ENCODE measurements around the gene MEF2D.

MEF2D gene

DNA sequence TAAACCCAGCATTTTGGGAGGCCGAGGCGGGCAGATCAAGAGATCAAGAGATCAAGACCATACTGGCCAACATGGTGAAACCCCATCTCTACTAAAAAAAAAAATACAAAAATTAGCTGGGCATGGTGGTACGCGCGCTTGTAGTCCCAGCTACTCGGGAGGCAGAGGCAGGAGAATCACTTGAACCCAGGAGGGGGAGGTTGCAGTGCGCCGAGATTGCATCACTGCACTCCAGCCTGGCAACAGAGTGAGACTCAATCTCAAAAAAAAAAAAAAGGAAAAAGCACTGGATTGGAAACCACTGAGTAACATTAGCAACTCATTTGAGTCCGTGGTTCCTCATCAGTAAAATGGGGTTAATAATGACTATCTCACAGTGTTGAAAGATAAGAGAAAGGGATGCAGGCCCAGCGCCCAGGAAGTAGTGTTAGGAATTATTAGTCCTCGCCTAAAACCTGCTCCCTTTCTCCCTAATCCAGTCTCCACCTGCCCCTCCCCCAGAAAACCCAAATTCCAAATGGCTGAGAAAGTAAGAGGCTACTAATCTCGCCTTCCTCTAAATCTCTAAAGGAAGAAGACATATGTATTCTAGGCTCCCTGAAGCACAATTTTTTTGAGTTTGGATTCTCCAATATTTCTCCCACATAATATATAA, 82.0 kb downstream of the MEF2D start:
- DNase-seq = no peak
- no peak for TF ChIP-seq GATA1 (IDR thresholded peaks at IDR 0.05; ENCODE audit: low read depth, low read length)
- TF ChIP-seq POLR2A (IDR thresholded peaks at IDR 0.05; ENCODE audit: low read length) = no peak

DNA sequence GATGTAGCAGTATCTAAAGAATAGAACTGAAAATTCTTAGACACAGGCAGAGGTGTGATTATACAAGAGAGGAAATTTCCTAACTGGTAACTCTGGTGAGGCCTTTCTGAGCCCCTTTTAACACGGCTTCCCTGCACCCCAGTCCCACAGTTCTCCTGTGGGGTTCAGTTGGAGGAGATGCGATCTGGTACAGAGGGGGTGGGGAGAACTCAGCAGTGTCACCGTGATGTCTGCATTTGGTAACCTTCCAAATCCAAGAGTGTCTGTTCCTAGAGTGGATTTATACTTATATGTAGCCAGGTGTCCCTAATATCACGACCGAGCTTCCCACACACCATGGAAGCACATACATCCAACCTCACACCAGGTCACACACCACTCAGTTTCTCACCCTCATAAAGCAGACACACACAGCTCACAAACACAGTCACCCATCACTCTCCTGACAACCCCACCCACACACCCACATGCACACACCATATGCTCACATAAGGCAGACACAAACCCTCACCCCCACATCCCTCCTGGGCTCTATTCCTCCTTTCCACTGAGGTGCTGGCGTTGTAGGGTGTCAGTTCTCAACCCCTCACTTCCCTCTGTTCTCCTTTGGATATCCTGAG, 83.1 kb downstream of the MEF2D start:
- no peak for DNase-seq
- TF ChIP-seq POLR2A (IDR thresholded peaks at IDR 0.05; ENCODE audit: low read length) (no peak), GATA1 (IDR thresholded peaks at IDR 0.05; ENCODE audit: low read depth, low read length) (no peak)

DNA sequence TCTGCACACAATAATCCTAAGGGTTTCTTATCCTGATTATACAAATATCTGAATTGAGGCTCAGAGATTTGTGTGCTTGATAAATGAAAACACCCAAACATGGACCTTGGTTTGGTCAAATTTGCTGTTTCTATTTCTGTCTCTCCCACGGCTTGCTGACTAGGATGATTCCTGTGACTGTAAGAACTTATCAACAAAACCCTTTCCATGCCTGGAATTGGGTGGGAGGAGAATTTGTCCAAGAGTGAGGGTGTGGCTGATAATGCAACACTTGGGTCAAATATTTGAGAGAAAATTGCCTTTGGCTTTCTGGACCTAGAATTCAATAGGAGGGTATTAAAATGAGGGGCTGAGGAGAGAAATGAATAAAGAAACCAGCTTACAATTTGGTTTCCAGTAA, 83.6 kb downstream of the MEF2D start:
- DNase-seq = no peak
- TF ChIP-seq GATA1 (IDR thresholded peaks at IDR 0.05; ENCODE audit: low read depth, low read length) = no peak
- TF ChIP-seq POLR2A (IDR thresholded peaks at IDR 0.05; ENCODE audit: low read length) = no peak

DNA sequence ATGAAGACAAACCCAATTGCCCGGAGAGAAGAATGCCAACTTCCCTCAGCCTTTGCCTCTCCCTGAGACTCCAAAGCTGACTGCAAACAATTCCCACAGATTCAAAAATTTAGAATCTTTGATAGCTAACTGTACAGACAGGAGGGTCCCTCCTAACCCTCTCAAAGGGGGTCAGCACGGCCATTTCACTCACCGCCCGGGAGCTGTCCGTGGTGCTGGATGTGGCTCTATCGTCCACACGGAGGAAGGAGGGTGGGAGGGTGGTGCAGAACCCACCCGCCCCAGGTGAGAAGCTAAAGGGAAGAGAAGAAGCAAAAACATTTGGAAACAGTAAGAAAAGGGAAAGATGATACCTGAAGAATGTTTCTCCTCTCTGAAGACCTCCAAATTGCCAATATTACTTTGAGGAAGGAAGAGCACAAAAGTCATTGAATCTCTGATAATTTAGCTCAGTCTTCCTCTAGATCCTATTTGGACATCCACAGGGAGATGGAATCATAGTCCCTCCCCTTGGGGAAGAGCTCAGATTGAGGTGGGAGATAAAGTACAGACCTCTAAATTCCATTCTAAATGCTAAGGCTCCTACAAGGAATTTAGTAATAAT, 86.0 kb downstream of the MEF2D start:
- peak in 1 of 2 experiments; percentile 29 for DNase-seq
- TF ChIP-seq GATA1 (IDR thresholded peaks at IDR 0.05; ENCODE audit: low read depth, low read length) (no peak), POLR2A (IDR thresholded peaks at IDR 0.05; ENCODE audit: low read length) (no peak)
